Measurements from ENCODE around the gene ELMO1. TPM values are rescaled to one million over a fixed set of nuclear protein-coding genes. Genes with fewer than 3 reads are reported as not detected.

The ELMO1 gene
- total and polyA plus RNA-seq, 4 donors: 29.2 to 98.3 (median 86.8) TPM

GRCh38 chr7:37095122-37095521 is 353.5 kb downstream of the ELMO1 start:
- no peak overlapping the region for H3K27ac ChIP-seq (ENCODE audit: low read depth, low read length)
- no peaks in the 10 kb centered on the region for H3K9me3 ChIP-seq (ENCODE audit: control insufficient read depth, insufficient read depth, low read length)
- H3K4me3 ChIP-seq (ENCODE audit: low read depth, low read length): no peak overlapping the region
- no CpG with 5 or more reads among the region's 1 CpG for WGBS (ENCODE audit: insufficient coverage)
- no peaks in the 10 kb centered on the region for H3K27me3 ChIP-seq (ENCODE audit: control insufficient read depth, insufficient read depth, low read length)
- H3K4me1 ChIP-seq (ENCODE audit: control insufficient read depth, insufficient read depth, low read length): no peaks in the 10 kb centered on the region
- no peaks in the 10 kb centered on the region for H3K36me3 ChIP-seq (ENCODE audit: control insufficient read depth, insufficient read depth, low read length)
- no peak for DNase-seq (ENCODE audit: low read depth in 4 of 6, low spot score in 6 of 6)

DNA sequence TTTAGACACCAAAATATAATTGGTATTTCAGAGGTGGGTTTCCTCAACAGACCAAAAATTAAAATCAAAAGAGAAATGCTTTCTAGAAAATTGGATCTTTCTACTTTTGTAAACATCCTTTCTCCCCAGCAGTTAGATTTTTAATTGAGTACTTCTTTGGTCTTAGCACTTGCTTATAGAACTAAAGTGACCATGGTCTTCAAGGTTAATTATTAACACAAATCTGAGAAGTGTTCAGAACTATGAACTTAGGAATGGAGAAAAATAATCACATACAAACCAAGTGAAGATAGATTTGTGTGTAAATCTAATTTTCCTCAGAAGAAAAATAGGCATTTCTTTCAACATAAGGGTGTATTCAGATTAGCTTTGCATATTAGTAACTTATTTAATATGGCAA is 355.4 kb downstream of the ELMO1 start:
- no peak for DNase-seq (ENCODE audit: low read depth in 4 of 6, low spot score in 6 of 6)
- no peaks in the 10 kb centered on the region for H3K36me3 ChIP-seq (ENCODE audit: control insufficient read depth, insufficient read depth, low read length)
- no peak overlapping the region for H3K4me3 ChIP-seq (ENCODE audit: low read depth, low read length)
- no peaks in the 10 kb centered on the region for H3K4me1 ChIP-seq (ENCODE audit: control insufficient read depth, insufficient read depth, low read length)
- H3K27me3 ChIP-seq (ENCODE audit: control insufficient read depth, insufficient read depth, low read length): no peaks in the 10 kb centered on the region
- H3K27ac ChIP-seq (ENCODE audit: low read depth, low read length): no peak overlapping the region
- H3K9me3 ChIP-seq (ENCODE audit: control insufficient read depth, insufficient read depth, low read length): no peaks in the 10 kb centered on the region

DNA sequence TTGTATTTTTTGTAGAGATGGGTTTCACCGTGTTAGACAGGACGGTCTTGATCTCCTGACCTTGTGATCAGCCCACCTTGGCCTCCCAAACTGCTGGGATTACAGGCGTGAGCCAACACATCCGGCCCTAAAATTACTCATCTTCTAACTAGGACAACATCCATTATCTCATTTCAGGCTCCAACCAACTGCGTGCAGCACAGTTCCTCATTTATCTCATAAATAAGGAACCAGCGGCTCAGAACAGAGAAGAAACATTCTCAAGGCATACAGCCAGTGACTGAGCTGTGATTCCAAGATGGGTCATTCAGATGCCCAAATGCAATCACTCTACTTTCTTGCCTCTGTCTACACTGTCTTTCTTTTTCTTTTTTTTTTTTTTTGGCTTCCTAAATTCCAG is 356.1 kb downstream of the ELMO1 start:
- no peak for DNase-seq (ENCODE audit: low read depth in 4 of 6, low spot score in 6 of 6)
- Histone ChIP-seq H3K27me3 (ENCODE audit: control insufficient read depth, insufficient read depth, low read length) (no peaks in the 10 kb centered on the region), H3K9me3 (ENCODE audit: control insufficient read depth, insufficient read depth, low read length) (no peaks in the 10 kb centered on the region), H3K4me3 (ENCODE audit: low read depth, low read length) (no peak overlapping the region), H3K27ac (ENCODE audit: low read depth, low read length) (no peak overlapping the region), H3K36me3 (ENCODE audit: control insufficient read depth, insufficient read depth, low read length) (no peaks in the 10 kb centered on the region), H3K4me1 (ENCODE audit: control insufficient read depth, insufficient read depth, low read length) (no peaks in the 10 kb centered on the region)
- 90% methylated on average over 6 of the region's 6 CpGs for WGBS (ENCODE audit: insufficient coverage)

DNA sequence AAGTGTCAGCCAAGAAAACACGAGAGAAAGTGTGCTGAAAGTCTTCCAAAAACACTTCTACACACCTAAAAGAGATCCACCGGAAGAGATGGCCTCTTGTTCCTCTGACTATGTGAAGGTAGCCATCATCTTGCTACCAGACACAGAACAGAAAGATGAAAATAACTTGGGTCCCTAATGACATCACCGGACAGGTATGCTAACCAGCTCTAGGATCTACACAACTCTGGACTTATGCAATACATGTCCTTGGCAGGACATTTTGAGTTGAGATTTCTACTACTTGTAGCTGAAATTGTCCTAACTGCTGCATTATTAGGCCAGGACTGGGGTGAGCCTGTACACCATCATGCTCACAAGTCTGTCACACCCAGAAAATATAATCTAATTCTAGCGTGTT is 358.7 kb downstream of the ELMO1 start:
- no peak for DNase-seq (ENCODE audit: low read depth in 4 of 6, low spot score in 6 of 6)
- Histone ChIP-seq H3K4me1 (ENCODE audit: control insufficient read depth, insufficient read depth, low read length) (no peaks in the 10 kb centered on the region), H3K27ac (ENCODE audit: low read depth, low read length) (no peak overlapping the region), H3K9me3 (ENCODE audit: control insufficient read depth, insufficient read depth, low read length) (no peaks in the 10 kb centered on the region), H3K4me3 (ENCODE audit: low read depth, low read length) (no peak overlapping the region), H3K36me3 (ENCODE audit: control insufficient read depth, insufficient read depth, low read length) (no peaks in the 10 kb centered on the region), H3K27me3 (ENCODE audit: control insufficient read depth, insufficient read depth, low read length) (no peaks in the 10 kb centered on the region)
- 87% methylated on average over 3 of the region's 4 CpGs for WGBS (ENCODE audit: insufficient coverage)

GRCh38 chr7:37085600-37085999 is 363.1 kb downstream of the ELMO1 start:
- DNase-seq (ENCODE audit: low read depth in 4 of 6, low spot score in 6 of 6): no peak
- Histone ChIP-seq H3K4me1 (ENCODE audit: control insufficient read depth, insufficient read depth, low read length) (peaks cover 4% of the 10 kb centered on the region), H3K4me3 (ENCODE audit: low read depth, low read length) (no peak overlapping the region), H3K27me3 (ENCODE audit: control insufficient read depth, insufficient read depth, low read length) (no peaks in the 10 kb centered on the region), H3K9me3 (ENCODE audit: control insufficient read depth, insufficient read depth, low read length) (no peaks in the 10 kb centered on the region), H3K27ac (ENCODE audit: low read depth, low read length) (no peak overlapping the region), H3K36me3 (ENCODE audit: control insufficient read depth, insufficient read depth, low read length) (no peaks in the 10 kb centered on the region)
- WGBS (ENCODE audit: insufficient coverage): 92% methylated on average over 2 of the region's 5 CpGs

DNA sequence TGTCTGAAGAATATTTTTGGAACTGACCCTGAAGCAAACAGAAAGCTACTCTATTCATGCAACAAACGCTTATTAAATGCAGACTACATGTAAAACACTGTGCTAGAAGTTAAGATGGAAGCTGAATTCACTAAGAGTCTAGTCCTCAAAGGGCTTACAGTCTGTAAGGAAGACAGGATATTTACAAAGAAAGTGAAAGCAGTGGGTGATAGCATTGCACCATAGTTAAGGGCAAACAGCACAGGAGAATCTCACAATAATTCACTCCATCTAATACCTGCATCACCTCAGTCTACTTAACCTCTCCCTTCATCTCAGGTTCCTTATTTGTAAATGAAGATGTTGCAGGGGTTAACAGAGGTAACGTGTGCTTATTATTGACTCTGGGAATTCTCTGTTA is 364.4 kb downstream of the ELMO1 start:
- Histone ChIP-seq H3K27me3 (ENCODE audit: control insufficient read depth, insufficient read depth, low read length) (no peaks in the 10 kb centered on the region), H3K27ac (ENCODE audit: low read depth, low read length) (no peak overlapping the region), H3K36me3 (ENCODE audit: control insufficient read depth, insufficient read depth, low read length) (no peaks in the 10 kb centered on the region), H3K9me3 (ENCODE audit: control insufficient read depth, insufficient read depth, low read length) (no peaks in the 10 kb centered on the region), H3K4me1 (ENCODE audit: control insufficient read depth, insufficient read depth, low read length) (peaks cover 4% of the 10 kb centered on the region), H3K4me3 (ENCODE audit: low read depth, low read length) (no peak overlapping the region)
- no peak for DNase-seq (ENCODE audit: low read depth in 4 of 6, low spot score in 6 of 6)
- WGBS (ENCODE audit: insufficient coverage): no CpG with 5 or more reads among the region's 2 CpGs

GRCh38 chr7:37083311-37084096 is 365.2 kb downstream of the ELMO1 start:
- 77% methylated on average over 5 of the region's 5 CpGs for WGBS (ENCODE audit: insufficient coverage)
- H3K4me3 ChIP-seq (ENCODE audit: low read depth, low read length): no peak overlapping the region

GRCh38 chr7:37081436-37081835 is 367.2 kb downstream of the ELMO1 start:
- no peak overlapping the region for H3K4me3 ChIP-seq (ENCODE audit: low read depth, low read length)
- DNase-seq (ENCODE audit: low read depth in 4 of 6, low spot score in 6 of 6): peak in 2 of 6 donors; percentile 21 to 55
- H3K27me3 ChIP-seq (ENCODE audit: control insufficient read depth, insufficient read depth, low read length): no peaks in the 10 kb centered on the region
- H3K4me1 ChIP-seq (ENCODE audit: control insufficient read depth, insufficient read depth, low read length): peaks cover 4% of the 10 kb centered on the region
- no CpG with 5 or more reads among the region's 4 CpGs for WGBS (ENCODE audit: insufficient coverage)
- H3K36me3 ChIP-seq (ENCODE audit: control insufficient read depth, insufficient read depth, low read length): no peaks in the 10 kb centered on the region
- H3K27ac ChIP-seq (ENCODE audit: low read depth, low read length): no peak overlapping the region
- H3K9me3 ChIP-seq (ENCODE audit: control insufficient read depth, insufficient read depth, low read length): no peaks in the 10 kb centered on the region

More at GRCh38 chr7:37083311-37084096, 365.2 kb downstream of the ELMO1 start:
- Histone ChIP-seq H3K4me1 (ENCODE audit: control insufficient read depth, insufficient read depth, low read length) (peaks cover 4% of the 10 kb centered on the region), H3K27me3 (ENCODE audit: control insufficient read depth, insufficient read depth, low read length) (no peaks in the 10 kb centered on the region), H3K27ac (ENCODE audit: low read depth, low read length) (no peak overlapping the region), H3K9me3 (ENCODE audit: control insufficient read depth, insufficient read depth, low read length) (no peaks in the 10 kb centered on the region), H3K36me3 (ENCODE audit: control insufficient read depth, insufficient read depth, low read length) (no peaks in the 10 kb centered on the region)
- DNase-seq (ENCODE audit: low read depth in 4 of 6, low spot score in 6 of 6): peak in 1 of 6 donors; percentile 66

DNA sequence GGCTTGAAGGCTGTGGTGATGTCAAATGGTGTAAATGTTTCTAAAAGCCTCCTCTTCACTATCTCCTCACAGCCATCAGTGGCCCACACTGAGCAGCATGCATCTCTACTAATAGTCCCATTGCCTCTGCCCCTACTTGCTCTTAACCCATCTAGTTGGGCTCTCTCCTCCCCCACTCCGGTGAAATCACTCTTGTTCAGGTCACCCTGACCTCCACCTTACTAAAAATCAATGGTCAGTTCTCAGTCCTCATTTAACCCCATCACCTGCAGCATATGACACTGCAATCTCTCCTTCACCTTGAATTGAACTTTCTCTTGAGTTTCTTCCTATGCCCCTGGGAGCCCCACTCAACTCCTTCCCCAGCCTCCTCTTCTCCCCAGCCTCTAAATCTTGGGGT is 369.2 kb downstream of the ELMO1 start:
- Histone ChIP-seq H3K9me3 (ENCODE audit: control insufficient read depth, insufficient read depth, low read length) (no peaks in the 10 kb centered on the region), H3K4me3 (ENCODE audit: low read depth, low read length) (no peak overlapping the region), H3K36me3 (ENCODE audit: control insufficient read depth, insufficient read depth, low read length) (no peaks in the 10 kb centered on the region), H3K27ac (ENCODE audit: low read depth, low read length) (no peak overlapping the region), H3K4me1 (ENCODE audit: control insufficient read depth, insufficient read depth, low read length) (peaks cover 4% of the 10 kb centered on the region), H3K27me3 (ENCODE audit: control insufficient read depth, insufficient read depth, low read length) (no peaks in the 10 kb centered on the region)
- 95% methylated on average over 1 of the region's 1 CpG for WGBS (ENCODE audit: insufficient coverage)
- no peak for DNase-seq (ENCODE audit: low read depth in 4 of 6, low spot score in 6 of 6)

DNA sequence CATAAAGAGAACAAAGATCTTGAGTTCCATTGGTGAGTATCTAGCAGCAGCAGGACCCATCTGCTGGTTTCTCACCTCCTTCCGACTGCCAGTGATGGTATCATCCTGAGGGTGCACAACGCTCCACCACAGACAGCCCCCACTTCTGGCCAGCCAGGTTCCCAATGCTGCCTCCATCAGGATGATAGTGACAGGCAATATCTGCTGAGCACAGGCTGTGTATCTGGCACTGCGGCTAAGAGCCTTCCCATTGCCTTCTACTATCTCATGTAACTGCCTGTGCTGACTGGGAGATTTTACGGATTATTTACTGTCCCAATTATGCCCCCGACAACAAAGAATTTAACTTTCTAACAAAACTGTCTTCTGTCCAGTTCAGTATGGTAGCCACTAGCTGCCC is 372.0 kb downstream of the ELMO1 start:
- no peak overlapping the region for H3K4me3 ChIP-seq (ENCODE audit: low read depth, low read length)
- H3K27ac ChIP-seq (ENCODE audit: low read depth, low read length): no peak overlapping the region
- no peak for DNase-seq (ENCODE audit: low read depth in 4 of 6, low spot score in 6 of 6)
- no peaks in the 10 kb centered on the region for H3K4me1 ChIP-seq (ENCODE audit: control insufficient read depth, insufficient read depth, low read length)
- H3K36me3 ChIP-seq (ENCODE audit: control insufficient read depth, insufficient read depth, low read length): no peaks in the 10 kb centered on the region
- no peaks in the 10 kb centered on the region for H3K27me3 ChIP-seq (ENCODE audit: control insufficient read depth, insufficient read depth, low read length)
- H3K9me3 ChIP-seq (ENCODE audit: control insufficient read depth, insufficient read depth, low read length): no peaks in the 10 kb centered on the region
- 88% methylated on average over 5 of the region's 5 CpGs for WGBS (ENCODE audit: insufficient coverage)
